Nephron progenitor cell (in vitro differentiated cells): Measurements from ENCODE around the gene RHCG.

Source experiments
- DNase-seq: peaks from one replicate; pipeline ENCODE4 v3.0.0; 2021
- H3K27ac Mint-ChIP-seq: 2 replicates; pipeline ENCODE4 v1.8.0; 2021; ENCODE audit warnings: mild to moderate bottlenecking, moderate library complexity, mixed read lengths
- H3K27me3 Mint-ChIP-seq: 2 replicates; pipeline ENCODE4 v1.8.0; 2021; ENCODE audit warnings: mild to moderate bottlenecking, low read depth, mixed read lengths; ENCODE audit not compliant: poor library complexity
- H3K36me3 Mint-ChIP-seq: 2 replicates; pipeline ENCODE4 v1.8.0; 2021; ENCODE audit warnings: low read depth, mixed read lengths
- H3K4me1 Mint-ChIP-seq: 2 replicates; pipeline ENCODE4 v1.8.0; 2021; ENCODE audit warnings: mixed read lengths
- H3K4me3 Mint-ChIP-seq: 2 replicates; pipeline ENCODE4 v1.8.0; 2021; ENCODE audit warnings: mild to moderate bottlenecking, moderate library complexity, mixed read lengths
- H3K9me3 Mint-ChIP-seq: 2 replicates; pipeline ENCODE4 v1.8.0; 2021; ENCODE audit warnings: mild to moderate bottlenecking, moderate library complexity, mixed read lengths
- CTCF ChIP-seq: fragments of 200-600 bp; sonication (generic); IDR thresholded peaks from 2 replicates; pipeline ENCODE4 v1.5.0; 2021; ENCODE audit warnings: antibody characterized with exemption

The RHCG gene

GRCh38 chr15:89513284-89513683 lies 16.9 kb upstream of the RHCG start:
- no peaks in the 10 kb centered on the region for H3K36me3 Mint-ChIP-seq
- H3K27ac Mint-ChIP-seq, result no peak overlapping the region
- H3K4me1 Mint-ChIP-seq, result no peaks in the 10 kb centered on the region
- no peaks in the 10 kb centered on the region for H3K9me3 Mint-ChIP-seq
- TF ChIP-seq CTCF, result no peak
- DNase-seq, result no peak
- H3K4me3 Mint-ChIP-seq, result no peak overlapping the region
- peaks cover 65% of the 10 kb centered on the region for H3K27me3 Mint-ChIP-seq

- Mint-ChIP-seq H3K27ac (no peak overlapping the region), H3K4me3 (no peak overlapping the region), H3K9me3 (no peaks in the 10 kb centered on the region), H3K27me3 (peaks cover 60% of the 10 kb centered on the region), H3K4me1 (no peaks in the 10 kb centered on the region), H3K36me3 (no peaks in the 10 kb centered on the region)
- no peak for DNase-seq
- no peak for TF ChIP-seq CTCF
These were observed 16.2 kb upstream of the RHCG start for GRCh38 chr15:89512631-89513030.

- H3K4me3 Mint-ChIP-seq, result no peak overlapping the region
- no peak for DNase-seq
- TF ChIP-seq CTCF, result no peak
- no peaks in the 10 kb centered on the region for H3K4me1 Mint-ChIP-seq
- peaks cover 47% of the 10 kb centered on the region for H3K27me3 Mint-ChIP-seq
- H3K27ac Mint-ChIP-seq, result no peak overlapping the region
- peaks cover 4% of the 10 kb centered on the region for H3K9me3 Mint-ChIP-seq
- H3K36me3 Mint-ChIP-seq, result no peaks in the 10 kb centered on the region
These were observed 9.8 kb upstream of the RHCG start for GRCh38 chr15:89506026-89506686.

GRCh38 chr15:89504166-89504565 lies 7.8 kb upstream of the RHCG start:
- no peak for TF ChIP-seq CTCF
- Mint-ChIP-seq H3K4me1 (no peaks in the 10 kb centered on the region), H3K9me3 (peaks cover 4% of the 10 kb centered on the region), H3K27ac (no peak overlapping the region), H3K27me3 (peaks cover 52% of the 10 kb centered on the region), H3K4me3 (no peak overlapping the region), H3K36me3 (no peaks in the 10 kb centered on the region)
- no peak for DNase-seq

GRCh38 chr15:89502867-89503595 lies 6.6 kb upstream of the RHCG start:
- H3K9me3 Mint-ChIP-seq, result peaks cover 4% of the 10 kb centered on the region
- H3K4me3 Mint-ChIP-seq, result no peak overlapping the region
- H3K27ac Mint-ChIP-seq, result peak overlapping the region; percentile 40
- no peaks in the 10 kb centered on the region for H3K36me3 Mint-ChIP-seq
- H3K27me3 Mint-ChIP-seq, result peaks cover 63% of the 10 kb centered on the region
- DNase-seq, result no peak
- H3K4me1 Mint-ChIP-seq, result no peaks in the 10 kb centered on the region
- no peak for TF ChIP-seq CTCF

GRCh38 chr15:89501646-89502045 lies 5.3 kb upstream of the RHCG start:
- Mint-ChIP-seq H3K4me1 (no peaks in the 10 kb centered on the region), H3K27ac (no peak overlapping the region), H3K27me3 (peaks cover 72% of the 10 kb centered on the region), H3K4me3 (no peak overlapping the region), H3K9me3 (peaks cover 4% of the 10 kb centered on the region), H3K36me3 (no peaks in the 10 kb centered on the region)
- TF ChIP-seq CTCF, result no peak
- DNase-seq, result no peak
